HEK293 (cell line): ENCODE results near the gene LRCH2.

ENCODE experiments used
- ZBTB26 ChIP-seq: fragments of 450-650 bp; formaldehyde crosslinking; optimal IDR thresholded peaks from 2 replicates; pipeline ENCODE3; 2016; ENCODE audit warnings: missing biosample characterization, mild to moderate bottlenecking, missing genetic modification characterization
- TF ChIP-seq, protein P1 (sequence below): fragments of 450-650 bp; formaldehyde crosslinking; IDR thresholded peaks from 2 replicates; pipeline ENCODE4 v1.5.1; 2016; ENCODE audit warnings: missing biosample characterization, missing genetic modification characterization

DNA sequence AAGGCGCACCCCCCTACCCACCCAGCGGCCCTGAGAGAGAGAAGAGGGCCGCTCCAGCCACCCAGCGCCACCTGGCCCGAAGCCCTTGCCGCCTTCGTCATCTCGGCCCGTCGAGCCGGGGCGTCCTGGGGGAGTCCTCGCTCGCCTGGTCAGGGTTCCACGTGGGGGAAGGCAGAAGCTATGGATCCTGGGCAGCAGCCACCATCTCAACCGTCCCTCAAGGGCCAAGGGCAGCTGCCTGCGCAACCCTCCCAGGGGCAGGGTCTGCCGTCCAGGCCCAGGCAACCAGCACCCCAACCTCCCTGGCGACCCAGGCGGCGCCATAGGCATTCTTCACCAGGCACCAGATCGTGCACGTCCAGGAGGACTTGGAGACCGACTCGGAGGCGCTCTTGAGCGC is 165.0 kb downstream of the LRCH2 start:
- TF ChIP-seq ZBTB26 (tag by site-specific recombination) = no peak
- TF ChIP-seq, protein P1, sequence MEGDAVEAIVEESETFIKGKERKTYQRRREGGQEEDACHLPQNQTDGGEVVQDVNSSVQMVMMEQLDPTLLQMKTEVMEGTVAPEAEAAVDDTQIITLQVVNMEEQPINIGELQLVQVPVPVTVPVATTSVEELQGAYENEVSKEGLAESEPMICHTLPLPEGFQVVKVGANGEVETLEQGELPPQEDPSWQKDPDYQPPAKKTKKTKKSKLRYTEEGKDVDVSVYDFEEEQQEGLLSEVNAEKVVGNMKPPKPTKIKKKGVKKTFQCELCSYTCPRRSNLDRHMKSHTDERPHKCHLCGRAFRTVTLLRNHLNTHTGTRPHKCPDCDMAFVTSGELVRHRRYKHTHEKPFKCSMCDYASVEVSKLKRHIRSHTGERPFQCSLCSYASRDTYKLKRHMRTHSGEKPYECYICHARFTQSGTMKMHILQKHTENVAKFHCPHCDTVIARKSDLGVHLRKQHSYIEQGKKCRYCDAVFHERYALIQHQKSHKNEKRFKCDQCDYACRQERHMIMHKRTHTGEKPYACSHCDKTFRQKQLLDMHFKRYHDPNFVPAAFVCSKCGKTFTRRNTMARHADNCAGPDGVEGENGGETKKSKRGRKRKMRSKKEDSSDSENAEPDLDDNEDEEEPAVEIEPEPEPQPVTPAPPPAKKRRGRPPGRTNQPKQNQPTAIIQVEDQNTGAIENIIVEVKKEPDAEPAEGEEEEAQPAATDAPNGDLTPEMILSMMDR (tag by site-specific recombination) = no peak
